Stimulated activated CD4-positive, alpha-beta T cell treated with anti-CD3 and anti-CD28 coated beads, Interleukin-12 subunit alpha, Interleukin-12 subunit beta, amount 100 ng/mL, for 4 hours (primary cell): ENCODE data around the gene KRT71.
"Not testable (repeated sequence)": the region's sequence is repeated elsewhere in the genome, so short reads cannot be mapped to it uniquely, and the experiment has no call there.

Experiments
- DNase-seq: peaks from one replicate; pipeline ENCODE4 v3.0.0-alpha.2; 2020

Gene KRT71

GRCh38 chr12:52519826-52520662 is 32.9 kb downstream of the KRT71 start, which contains the start of gene KRT5:
TSS of gene KRT5 (minus strand) at chr12:52520394. CDS start at chr12:52520296, 98 bp downstream.
- DNase-seq: no peak

- no peak for DNase-seq
These were observed 33.6 kb downstream of the KRT71 start for GRCh38 chr12:52519387-52519703.

GRCh38 chr12:52518574-52519386 is 34.2 kb downstream of the KRT71 start:
- no peak for DNase-seq

- no peak for DNase-seq
These were observed 35.1 kb downstream of the KRT71 start for GRCh38 chr12:52517888-52518287.

- DNase-seq: no peak
These were observed 35.7 kb downstream of the KRT71 start for GRCh38 chr12:52517005-52517835.

- no peak for DNase-seq
These were observed 36.8 kb downstream of the KRT71 start for GRCh38 chr12:52515927-52516831.

- DNase-seq: no peak
These were observed 37.7 kb downstream of the KRT71 start for GRCh38 chr12:52515319-52515646.

- DNase-seq: no peak
These were observed 38.2 kb downstream of the KRT71 start for GRCh38 chr12:52514471-52515318.

- no peak for DNase-seq
These were observed 39.2 kb downstream of the KRT71 start for GRCh38 chr12:52513736-52514135.

- DNase-seq: no peak
These were observed 44.7 kb downstream of the KRT71 start for GRCh38 chr12:52508211-52508610.

- DNase-seq: no peak
These were observed 45.9 kb downstream of the KRT71 start for GRCh38 chr12:52506858-52507715.

- no peak for DNase-seq
These were observed 50.1 kb downstream of the KRT71 start for GRCh38 chr12:52502877-52503276.

GRCh38 chr12:52501490-52501889 is 51.5 kb downstream of the KRT71 start:
- DNase-seq: no peak

GRCh38 chr12:52500574-52500973 is 52.4 kb downstream of the KRT71 start:
- DNase-seq: not testable (repeated sequence)

GRCh38 chr12:52499806-52500560 is 53.0 kb downstream of the KRT71 start:
- DNase-seq: no peak

- DNase-seq: no peak
These were observed 54.0 kb downstream of the KRT71 start for GRCh38 chr12:52498946-52499345.

- no peak for DNase-seq
These were observed 55.0 kb downstream of the KRT71 start for GRCh38 chr12:52497975-52498374.

GRCh38 chr12:52496590-52497071 is 56.3 kb downstream of the KRT71 start:
- DNase-seq: no peak

GRCh38 chr12:52496054-52496453 is 56.9 kb downstream of the KRT71 start:
- no peak for DNase-seq
